ENCODE measurements around the gene EGLN2.
A peak's percentile ranks its signal among the peaks of the same experiment; 100 is the strongest.

EGLN2 gene

DNA sequence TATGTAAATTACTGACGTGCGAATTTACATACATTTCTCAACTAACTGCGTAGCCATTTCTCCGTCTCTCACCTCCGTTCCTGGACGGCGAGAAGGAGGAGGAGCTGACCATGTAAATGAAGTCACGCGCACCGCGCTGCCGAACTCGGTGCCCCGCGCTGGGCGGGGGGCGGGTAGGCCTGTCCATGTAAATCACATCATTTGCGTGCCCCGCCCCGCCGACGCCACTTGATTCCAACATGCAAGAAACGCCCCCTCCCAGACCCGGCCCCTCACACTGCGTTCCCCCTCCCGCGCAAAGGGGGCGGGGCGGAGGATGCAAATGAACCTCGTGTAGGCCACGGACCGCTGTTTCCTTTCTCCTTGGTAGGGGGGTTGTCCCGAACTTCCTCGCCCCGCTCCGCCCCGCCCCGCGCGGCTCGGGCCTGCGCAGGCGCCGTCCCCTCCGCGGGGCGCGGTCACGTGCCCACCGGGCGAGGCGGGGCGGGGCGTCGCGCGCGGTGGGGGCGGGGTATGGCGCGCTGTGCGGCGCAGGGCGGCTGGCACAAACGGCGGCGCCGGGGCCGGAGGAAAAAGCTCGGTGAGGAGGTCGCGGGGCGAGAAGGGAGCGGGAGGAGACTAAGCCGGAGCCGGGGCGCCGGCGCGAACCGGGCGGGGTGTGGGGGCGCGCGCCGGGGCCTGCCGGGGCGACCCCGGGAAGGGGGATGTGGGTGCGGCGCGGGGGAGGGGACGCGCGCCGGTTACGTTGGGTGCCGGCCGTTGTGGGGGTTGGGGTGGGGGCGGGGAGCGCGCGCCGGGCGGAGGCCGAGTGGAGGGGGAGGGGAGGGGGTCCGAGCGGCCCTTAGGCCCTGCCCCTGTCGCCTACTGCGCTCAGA, at the start of gene EGLN2:
Gene EGLN2 (plus strand): TSS at position 509 of the 875 bp plus-strand sequence. CDS start 1,382 bp downstream, outside the sequence.
- peak; percentile 91 for DNase-seq (ENCODE audit: low read depth)
- TF ChIP-seq, protein P1, sequence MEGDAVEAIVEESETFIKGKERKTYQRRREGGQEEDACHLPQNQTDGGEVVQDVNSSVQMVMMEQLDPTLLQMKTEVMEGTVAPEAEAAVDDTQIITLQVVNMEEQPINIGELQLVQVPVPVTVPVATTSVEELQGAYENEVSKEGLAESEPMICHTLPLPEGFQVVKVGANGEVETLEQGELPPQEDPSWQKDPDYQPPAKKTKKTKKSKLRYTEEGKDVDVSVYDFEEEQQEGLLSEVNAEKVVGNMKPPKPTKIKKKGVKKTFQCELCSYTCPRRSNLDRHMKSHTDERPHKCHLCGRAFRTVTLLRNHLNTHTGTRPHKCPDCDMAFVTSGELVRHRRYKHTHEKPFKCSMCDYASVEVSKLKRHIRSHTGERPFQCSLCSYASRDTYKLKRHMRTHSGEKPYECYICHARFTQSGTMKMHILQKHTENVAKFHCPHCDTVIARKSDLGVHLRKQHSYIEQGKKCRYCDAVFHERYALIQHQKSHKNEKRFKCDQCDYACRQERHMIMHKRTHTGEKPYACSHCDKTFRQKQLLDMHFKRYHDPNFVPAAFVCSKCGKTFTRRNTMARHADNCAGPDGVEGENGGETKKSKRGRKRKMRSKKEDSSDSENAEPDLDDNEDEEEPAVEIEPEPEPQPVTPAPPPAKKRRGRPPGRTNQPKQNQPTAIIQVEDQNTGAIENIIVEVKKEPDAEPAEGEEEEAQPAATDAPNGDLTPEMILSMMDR (IDR thresholded peaks at IDR 0.05; ENCODE audit: control insufficient read depth, extremely low read depth, insufficient read depth), result no peak
- peak within 1 kb of the TSS; percentile 68 for H3K4me3 ChIP-seq (ENCODE audit: low read depth, low read length)

DNA sequence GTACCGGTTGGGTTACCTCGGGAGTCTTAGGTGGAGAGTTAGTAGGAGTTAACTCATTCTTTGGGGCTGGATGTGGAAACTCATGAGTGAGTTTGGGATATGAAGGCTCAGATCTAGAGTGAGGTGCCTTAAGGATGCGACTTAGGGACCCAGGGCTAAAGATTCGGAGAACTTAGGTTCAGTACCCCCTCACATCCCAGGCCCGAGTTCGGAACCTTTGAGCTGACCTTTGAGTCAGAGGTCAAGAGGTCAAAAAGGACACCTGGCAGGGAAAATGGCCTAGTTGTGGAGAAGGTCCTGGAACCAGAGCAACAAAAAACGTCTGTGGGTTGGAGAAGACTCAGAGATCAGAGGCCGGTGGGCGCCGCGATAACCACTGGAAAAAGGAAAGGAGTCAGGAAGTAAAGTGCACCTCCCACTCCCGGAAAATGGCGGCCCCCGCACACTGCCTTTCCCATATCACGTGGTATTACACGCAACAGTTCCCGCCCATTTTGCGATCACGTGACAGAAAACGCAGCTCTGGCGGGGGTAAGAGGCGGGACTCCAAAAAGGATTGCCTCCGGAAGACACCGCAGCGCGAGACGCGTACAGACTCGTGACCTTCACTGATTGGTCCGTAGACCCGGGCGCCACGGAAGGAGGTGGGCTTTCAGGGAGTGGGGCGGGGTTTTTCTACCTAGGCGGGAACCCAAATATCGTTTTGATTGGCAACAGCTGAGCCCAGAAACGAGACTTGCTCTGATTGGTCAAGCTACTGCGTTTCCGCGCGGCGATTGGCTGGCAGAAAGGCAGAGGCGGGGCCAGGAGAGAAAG, 48.7 kb upstream of the EGLN2 start, which contains the start of gene ACTMAP:
Gene ACTMAP (minus strand): TSS at position 420 of the 816 bp plus-strand sequence. CDS start 674 bp downstream, outside the sequence.
- peak; percentile 95 for DNase-seq (ENCODE audit: low read depth)
- H3K4me3 ChIP-seq (ENCODE audit: low read depth, low read length), result peak within 1 kb of the TSS; percentile 83
- TF ChIP-seq, protein P1 (IDR thresholded peaks at IDR 0.05; ENCODE audit: control insufficient read depth, extremely low read depth, insufficient read depth), result no peak

DNA sequence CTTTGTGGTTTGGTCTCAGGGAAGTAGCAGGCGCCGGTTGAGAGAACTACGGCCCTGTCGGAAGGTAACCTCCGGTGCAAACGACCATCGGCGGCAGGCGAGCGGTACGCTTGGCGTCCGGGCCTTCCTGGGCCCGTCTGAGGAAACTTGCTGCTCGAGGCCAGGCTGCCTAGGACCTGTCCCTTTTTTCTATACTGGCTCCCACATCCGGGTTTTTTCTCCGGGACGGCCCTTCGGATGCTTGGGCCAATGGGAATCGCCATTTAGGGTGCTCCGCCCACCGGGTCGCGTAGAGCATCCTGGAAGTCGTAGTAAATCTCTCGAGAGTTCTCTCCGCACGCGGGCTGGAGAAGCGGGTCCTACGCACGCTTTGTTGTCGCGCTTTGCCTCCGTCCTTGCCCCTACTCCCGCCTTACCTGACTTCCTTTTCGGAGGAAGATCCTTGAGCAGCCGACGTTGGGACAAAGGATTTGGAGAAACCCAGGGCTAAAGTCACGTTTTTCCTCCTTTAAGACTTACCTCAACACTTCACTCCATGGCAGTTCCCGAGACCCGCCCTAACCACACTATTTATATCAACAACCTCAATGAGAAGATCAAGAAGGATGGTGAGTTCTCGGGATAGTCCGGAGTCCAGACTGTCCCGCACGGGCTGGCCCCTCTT, 48.0 kb upstream of the EGLN2 start, which contains the start of gene SNRPA:
Gene SNRPA (plus strand): TSS at position 330 of the 664 bp plus-strand sequence. CDS start 206 bp downstream, at position 536.
- TF ChIP-seq, protein P1 (IDR thresholded peaks at IDR 0.05; ENCODE audit: control insufficient read depth, extremely low read depth, insufficient read depth), result no peak
- DNase-seq (ENCODE audit: low read depth), result peak; percentile 85
- H3K4me3 ChIP-seq (ENCODE audit: low read depth, low read length), result peak within 1 kb of the TSS; percentile 83

DNA sequence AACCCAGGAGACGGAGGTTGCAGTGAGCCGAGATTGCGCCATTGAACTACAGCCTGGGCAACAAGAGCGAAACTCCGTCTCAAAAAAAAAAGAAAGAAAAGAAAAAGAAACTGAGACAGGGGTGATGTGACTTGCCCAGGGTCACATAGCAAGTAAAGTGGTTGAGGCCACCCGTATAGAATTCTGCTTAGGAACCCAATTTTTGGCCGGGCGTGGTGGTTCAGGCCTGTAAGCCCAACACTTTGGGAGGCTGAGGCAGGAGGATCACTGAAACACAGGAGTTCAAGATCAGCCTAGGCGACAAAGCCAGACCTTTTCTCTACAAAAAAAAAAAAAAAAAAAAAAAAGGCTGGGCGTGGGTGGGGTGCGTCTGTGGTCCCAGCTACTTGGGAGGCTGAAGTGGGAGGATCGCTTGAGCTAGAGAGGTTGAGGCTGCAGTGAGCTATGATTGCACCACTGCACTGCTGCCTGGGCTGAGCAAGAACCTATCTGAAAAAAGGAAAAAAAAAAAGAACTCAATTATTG, 46.7 kb upstream of the EGLN2 start:
- H3K4me3 ChIP-seq (ENCODE audit: low read depth, low read length), result peak overlapping the region; percentile 83
- TF ChIP-seq, protein P1 (IDR thresholded peaks at IDR 0.05; ENCODE audit: control insufficient read depth, extremely low read depth, insufficient read depth), result no peak
- DNase-seq (ENCODE audit: low read depth), result no peak

DNA sequence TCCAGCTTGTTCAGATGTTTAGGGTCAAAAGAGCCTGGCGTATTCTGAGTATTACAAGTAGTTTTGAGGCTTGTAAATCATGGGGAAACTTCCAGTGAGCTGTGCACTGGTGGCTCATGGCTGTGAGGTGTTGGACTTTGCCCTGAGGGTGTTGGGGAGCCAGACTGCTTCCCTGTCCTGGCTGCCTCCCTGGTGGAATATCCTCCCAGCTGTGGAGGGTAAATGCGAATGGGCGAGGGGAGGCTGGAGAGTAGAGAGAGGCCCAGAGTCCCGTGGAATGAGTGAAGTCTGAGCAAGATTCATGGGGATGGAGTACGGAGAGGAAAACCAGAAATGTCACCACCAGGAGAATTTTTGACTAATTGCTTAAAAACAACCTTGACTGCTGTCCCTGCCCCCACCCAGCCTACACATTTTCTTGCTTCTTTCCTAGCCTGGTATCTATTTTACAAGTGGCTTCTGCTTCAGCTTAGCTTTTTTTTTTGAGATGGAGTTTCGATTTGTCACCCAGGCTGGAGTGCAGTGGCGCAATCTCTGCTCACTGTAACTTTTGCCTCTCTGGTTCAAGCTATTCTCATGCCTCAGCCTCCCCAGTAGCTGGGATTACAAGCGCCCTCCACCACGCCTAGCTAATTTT, 44.3 kb upstream of the EGLN2 start:
- TF ChIP-seq, protein P1 (IDR thresholded peaks at IDR 0.05; ENCODE audit: control insufficient read depth, extremely low read depth, insufficient read depth), result no peak
- H3K4me3 ChIP-seq (ENCODE audit: low read depth, low read length), result no peak overlapping the region
- DNase-seq (ENCODE audit: low read depth), result no peak

DNA sequence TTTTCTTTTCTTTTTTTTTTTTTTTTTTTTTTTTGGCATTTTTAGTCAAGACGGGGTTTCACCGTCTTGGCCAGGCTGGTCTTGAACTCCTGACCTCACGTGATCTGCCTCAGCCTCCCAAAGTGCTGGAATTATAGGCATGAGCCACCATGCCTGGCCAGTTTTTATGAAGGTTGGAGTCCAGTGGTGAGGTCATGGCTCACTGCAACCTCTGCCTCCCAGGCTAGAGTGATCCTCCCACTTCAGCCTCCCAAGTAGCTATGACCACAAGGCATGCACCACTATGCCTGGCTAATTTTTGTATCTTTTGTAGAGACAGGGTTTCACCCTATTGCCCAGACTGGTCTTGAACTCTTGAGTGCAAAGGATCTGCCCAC, 43.8 kb upstream of the EGLN2 start:
- DNase-seq (ENCODE audit: low read depth), result no peak
- TF ChIP-seq, protein P1 (IDR thresholded peaks at IDR 0.05; ENCODE audit: control insufficient read depth, extremely low read depth, insufficient read depth), result no peak
- H3K4me3 ChIP-seq (ENCODE audit: low read depth, low read length), result no peak overlapping the region
